Epidermal melanocyte (primary cell): Measurements from ENCODE around the gene RGS19.
A peak's percentile ranks its signal among the peaks of the same experiment; 100 is the strongest.
"Not testable (repeated sequence)": the region's sequence is repeated elsewhere in the genome, so short reads cannot be mapped to it uniquely, and the experiment has no call there.

Experiments
- DNase-seq: peaks from one replicate; pipeline ENCODE4 v3.0.0; 2011; ENCODE audit warnings: low spot score; ENCODE audit not compliant: insufficient read length

The RGS19 gene, protein sequence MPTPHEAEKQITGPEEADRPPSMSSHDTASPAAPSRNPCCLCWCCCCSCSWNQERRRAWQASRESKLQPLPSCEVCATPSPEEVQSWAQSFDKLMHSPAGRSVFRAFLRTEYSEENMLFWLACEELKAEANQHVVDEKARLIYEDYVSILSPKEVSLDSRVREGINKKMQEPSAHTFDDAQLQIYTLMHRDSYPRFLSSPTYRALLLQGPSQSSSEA

DNA sequence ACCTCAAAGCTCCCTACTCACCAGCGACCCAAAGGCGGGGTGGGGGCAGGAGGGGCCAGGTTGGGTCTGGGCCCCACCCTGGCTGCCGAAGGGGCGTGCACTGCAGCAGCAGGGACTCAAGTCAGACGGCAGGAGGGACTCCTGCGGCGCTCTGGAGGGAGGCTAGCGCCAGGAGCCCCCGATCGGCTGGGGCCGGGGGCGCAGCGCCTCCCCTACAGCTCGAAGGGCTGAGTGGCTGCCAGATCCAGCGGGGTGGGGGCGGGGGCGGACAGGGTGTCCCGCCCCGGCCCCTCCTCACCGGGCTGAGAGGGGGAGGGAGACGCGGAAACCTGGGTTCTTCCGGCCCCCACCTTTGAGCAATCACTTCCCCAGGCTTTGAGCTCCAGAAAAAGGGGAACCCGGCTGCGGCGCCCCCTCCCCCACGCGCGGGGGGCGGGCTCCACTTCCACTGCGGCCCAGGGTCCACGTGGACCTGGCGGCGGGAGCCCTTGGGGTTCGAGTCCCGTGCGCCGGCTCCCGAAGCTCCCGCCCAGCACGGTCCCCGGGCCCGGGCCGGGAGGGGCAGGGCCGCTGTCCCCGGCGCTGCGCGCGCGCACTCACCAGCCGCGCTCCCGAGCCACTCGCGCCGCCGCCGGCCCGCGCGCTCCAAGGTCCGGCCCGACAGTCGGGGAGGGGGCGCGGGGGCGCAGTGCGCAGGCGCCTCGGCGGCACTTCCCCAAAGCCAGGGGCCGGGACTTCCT lies at the start of gene RGS19:
RGS19 (minus strand) TSS at position 246 of the 740 bp plus-strand sequence. CDS start 2,632 bp downstream, outside the sequence.
- peak; percentile 69 for DNase-seq

DNA sequence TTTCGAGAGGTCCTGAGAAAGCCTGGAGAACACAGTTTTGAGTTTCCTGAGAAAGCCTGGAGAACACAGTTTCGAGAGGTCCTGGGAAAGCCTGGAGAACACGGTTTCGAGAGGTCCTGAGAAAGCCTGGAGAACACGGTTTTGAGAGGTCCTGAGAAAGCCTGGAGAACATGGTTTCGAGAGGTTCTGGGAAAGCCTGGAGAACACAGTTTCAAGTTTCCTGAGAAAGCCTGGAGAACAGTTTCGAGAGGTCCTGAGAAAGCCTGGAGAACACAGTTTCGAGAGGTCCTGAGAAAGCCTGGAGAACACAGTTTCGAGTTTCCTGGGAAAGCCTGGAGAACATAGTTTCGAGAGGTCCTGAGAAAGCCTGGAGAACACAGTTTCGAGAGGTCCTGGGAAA lies 44.2 kb upstream of the RGS19 start:
- not testable (repeated sequence) for DNase-seq

DNA sequence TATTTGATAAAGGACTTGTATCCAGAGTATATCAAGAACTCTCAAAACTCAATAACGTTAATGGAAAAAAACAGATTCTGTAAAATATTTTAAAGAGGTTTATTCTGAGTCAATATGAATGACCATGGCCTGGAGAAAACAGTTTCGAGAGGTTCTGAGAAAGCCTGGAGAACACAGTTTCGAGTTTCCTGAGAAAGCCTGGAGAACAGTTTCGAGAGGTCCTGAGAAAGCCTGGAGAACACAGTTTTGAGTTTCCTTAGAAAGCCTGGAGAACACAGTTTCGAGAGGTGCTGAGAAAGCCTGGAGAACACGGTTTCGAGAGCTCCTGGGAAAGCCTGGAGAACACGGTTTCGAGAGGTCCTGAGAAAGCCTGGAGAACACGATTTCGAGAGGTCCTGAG lies 43.6 kb upstream of the RGS19 start:
- not testable (repeated sequence) for DNase-seq

DNA sequence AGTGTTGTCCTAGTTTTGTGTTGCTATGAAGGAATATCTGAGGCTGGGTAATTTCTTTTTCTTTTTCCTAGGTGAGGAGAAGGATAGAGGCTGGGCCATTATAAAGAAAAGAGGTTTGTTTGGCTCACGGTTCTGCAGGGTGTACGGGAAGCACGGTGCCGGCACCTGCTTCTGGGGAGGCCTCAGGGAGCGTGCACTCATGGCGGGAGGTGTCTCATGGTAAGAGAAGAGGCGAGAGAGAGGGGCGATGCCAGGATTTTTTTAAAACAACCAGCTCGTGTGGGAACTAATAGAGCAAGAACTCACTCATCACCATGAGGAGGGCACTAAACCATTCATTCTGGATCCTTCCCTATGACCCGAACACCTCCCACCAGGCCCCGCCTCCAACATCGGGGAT lies 42.3 kb upstream of the RGS19 start:
- no peak for DNase-seq

DNA sequence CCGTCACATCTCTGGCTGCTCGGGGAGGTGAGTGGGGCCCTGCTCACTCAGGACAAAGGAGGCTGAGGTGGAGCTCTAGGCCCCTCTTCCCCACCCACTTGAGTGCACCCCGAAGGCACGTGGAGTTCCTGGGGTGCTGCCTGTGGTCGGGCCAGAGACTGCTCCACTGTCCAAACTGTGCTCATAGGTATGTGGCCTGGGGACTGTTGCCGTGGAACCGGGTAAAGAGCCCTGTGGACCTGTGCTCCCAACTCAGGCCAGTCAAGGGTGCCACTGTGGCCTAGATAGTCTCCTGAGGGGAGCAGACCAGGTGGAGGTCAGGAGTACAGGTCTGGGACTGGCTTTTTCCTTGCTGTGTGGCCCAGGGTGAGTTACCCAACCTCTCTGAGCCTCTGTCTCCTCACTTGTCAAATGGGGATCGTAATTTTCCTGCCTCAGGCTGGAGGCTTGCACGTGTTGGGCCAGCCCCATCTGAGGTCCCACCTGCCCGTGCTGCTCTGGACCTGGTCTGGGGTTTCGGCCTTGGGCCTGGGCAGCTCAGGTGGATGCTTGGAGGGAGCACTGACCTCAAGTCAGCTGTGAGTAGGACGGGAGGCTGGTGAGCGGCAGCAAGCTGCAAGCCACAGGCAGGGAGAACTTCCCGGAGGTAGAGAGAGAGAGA lies 40.5 kb upstream of the RGS19 start:
- DNase-seq: no peak

DNA sequence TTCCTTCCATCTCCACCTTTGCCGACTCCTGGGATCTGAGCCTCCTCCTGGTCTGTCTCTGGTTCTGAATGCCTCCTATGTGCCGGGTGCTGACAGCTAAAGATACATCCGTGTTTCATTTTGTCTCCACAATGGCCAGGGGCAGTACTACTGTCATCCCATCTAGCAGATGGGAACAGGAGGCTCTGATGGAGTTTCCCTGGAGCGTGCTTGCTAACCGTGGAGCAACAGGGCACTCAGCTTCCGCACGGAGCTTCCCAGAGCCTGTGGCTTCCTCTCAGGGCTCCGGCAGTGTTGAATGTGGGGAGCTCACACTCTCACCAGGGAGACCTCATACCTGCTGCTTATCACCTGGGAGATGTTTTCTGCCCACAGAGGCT lies 40.0 kb upstream of the RGS19 start:
- DNase-seq: no peak

DNA sequence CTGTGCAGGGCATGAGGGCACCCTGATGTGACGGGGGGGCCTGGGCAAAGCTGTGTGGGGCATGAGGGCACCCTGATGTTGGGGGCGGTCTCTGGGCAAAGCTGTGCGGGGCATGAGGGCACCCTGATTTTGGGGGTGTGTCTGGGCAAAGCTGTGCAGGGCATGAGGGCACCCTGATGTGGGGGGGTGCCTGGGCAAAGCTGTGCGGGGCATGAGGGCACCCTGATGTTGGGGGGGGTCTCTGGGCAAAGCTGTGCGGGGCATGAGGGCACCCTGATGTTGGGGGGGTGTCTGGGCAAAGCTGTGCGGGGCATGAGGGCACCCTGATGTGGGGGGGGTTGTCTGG lies 38.1 kb upstream of the RGS19 start:
- DNase-seq: not testable (repeated sequence)

DNA sequence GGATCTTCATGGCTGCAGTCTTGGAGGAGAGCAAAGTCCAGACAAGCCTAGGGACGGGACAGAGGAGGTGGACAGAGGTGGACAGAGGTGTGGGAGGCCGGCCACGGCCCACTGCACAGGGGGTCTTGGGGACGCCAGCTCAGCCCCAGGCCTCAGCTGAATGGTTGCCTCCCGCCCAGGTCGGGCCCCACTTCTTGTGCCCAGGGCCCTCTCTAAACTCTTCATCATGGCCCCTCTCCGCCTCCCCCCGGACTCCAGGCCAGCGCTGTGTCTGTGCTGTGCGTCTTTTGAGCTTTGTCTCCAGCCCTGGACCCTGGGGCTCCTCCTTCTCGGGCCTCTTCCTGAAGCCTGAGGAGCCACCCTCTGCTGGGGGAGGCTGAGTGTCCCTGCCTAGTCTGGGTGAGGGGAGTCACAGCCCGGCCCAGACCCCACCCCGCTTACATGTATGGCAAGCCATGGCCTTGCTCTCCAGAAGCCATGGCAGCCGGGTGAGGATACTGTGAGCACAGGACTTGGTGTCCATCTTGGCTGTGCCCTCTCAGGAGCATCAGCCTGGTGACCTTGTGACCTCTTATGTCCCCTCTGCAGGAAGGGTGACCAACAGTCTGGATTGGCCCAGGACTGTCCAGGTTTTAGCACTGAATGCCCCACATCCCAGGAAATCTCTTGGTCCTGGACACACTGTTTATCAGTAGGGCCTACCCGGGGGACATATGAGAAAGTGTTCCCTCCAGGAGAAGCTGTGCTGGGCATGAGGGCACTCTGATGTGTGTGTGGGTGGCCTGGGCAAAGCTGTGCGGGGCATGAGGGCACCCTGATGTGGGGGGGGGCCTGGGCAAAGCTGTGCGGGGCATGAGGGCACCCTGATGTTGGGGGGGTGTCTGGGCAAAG lies 37.5 kb upstream of the RGS19 start:
- DNase-seq: no peak

DNA sequence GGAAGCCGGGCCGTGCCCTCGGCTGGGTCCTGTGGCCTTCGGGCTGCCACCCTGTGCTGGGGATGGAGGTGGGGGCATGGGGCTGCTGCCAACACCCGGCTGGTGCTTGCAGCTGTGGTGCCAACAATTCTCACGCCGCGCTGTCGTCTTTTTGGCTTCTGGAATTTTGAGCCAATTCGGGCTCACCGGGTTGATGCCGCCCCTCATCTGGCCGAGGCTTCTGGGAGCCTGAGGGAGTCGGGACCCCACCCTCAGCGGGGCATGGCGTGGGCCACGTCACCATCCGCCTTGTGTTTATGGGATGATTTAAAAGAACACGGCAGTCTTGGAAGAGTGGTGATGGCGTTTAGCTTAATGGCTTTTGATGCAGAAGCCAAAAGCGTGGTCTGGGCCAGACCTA lies 36.7 kb upstream of the RGS19 start:
- DNase-seq: no peak

DNA sequence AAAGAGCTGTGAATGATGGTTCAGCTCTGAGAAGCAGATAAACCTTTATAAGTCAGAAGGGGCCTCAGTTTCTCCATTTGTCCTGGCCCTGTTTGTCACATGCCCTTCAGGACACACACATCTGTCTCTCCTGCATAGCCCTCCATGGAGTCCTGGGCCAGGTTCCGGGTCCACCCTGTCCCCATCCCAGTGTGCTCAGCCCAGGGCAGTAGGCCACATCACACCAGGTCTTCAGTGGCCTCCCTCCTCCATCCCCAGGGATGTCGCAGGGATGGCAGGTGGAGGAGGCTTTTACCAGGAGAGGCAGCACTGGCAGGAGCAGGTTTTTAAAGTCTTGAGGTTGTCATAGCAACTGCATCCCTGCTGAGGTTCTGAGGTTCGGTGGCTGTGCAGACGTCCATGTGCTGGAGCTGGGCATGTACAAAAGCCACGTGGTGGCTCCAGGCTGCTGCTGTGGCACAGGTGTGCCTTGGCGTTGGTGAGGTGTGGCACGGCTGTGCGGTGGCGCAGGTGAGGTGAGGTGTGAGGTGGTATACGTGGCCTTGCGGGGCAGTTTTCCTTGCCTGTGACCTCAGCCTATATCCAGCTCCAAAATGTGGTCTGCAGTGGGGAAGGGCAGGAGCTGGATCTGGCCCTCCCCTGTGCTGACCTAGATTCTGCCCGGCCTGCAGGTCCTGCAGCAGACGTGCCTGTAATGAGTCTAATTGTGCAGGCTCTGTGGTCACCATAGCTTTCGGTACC lies 36.0 kb upstream of the RGS19 start:
- no peak for DNase-seq

DNA sequence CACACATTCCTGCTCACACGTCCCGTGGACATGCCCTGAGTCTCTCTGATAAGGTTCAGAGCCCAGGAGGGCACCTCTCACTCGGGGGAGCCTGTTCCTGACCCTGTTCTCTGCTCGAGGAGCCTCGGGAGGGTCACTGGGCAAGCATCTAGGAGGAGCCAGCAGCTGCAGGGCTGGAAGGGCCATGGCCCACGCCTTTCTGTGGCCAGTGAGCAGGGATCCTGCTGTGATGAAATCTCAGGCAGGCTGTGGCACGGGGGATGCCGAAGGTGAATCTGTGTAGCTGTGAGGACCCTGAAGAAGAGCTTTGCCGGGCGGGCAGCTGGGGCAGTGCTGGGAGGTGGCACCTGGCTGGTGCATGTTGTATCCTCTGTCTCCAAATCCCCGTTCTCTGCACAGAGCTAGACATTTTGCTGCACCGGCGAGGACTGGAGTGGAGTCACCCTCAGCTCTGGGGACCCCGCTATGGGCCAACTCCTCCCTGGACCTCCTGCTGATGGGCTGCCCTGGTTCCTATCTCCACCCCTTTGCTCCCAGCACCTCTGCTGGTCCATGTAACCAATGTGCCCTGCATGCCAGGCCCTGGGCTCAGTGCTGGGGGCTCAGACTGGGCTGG lies 35.1 kb upstream of the RGS19 start:
- no peak for DNase-seq

DNA sequence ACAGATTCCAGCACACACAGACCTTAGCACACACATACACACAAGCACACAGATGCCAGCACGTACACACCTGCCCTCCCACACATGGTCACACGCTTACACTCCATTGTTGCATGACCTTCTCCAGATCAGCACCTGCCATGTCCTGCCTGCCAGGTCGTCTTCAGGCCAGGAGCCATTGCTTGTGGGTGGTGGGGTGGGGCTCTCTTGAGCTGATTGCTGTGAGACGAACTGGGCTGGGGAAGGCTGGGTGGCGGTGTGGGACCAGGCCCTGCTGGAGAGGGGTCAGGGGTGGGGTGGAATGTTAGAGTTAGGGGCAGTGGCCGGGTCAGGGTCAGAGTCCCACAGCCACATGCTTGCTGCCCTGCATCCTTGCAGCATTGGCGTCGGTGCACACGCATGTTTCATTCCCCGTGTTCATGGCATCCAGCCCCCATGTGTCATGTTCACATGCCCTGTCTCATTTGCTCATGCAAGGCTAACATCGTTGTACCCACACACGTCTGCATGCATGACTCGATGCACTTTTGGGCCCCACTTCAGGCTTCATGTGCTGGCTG lies 34.6 kb upstream of the RGS19 start:
- no peak for DNase-seq

DNA sequence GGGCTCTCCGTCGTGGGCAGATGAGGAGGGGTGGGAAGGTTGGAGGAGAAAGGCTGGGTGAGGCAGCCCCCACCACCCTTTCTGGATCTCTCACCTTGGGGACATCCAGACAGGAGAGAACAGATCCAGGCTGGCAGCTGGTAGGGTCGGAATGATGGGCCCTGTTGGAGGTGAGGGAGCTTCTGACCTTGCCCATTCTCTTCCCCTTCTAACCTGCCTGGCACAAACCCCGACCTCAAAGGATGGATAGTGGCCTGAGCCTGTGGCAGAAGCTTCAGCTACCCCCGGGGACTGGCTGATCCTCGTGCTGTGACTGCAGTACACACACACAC lies 34.1 kb upstream of the RGS19 start:
- DNase-seq: no peak

DNA sequence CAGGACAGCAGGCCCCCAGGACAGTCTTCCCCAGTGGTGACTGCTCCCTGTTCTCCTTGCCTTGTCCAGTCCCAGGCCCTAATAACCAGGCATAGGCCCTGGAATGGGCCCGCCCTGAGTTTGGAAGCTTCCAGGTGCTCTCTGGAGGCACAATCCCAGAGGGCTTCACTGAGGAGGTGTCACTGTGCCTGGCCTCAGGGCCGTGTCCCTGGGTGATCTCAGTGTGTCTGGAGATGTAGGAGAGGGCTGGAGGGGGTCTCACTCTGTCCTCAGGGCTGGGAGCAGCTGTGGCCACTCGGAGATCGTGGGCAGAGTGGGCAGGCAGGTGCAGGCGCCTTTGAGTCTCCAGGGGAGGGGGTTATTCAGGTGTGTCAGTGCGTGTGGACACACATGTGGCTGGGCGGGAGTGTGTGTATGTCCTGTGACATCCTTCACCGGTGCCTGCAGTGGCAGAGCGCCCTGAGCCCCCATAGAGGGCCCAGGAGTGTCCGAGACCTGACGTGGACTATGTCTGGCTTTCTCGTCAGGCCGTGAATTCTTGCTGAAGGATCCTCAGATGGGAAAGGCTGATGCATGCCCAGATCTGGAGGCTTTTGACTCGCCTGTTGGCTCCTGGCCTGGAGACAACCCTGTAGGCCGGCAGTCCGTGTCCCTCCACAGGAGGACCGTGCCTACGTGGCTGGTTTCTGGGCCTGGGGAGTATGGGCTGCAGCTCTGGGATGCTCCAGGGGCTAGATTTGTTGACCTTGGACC lies 33.5 kb upstream of the RGS19 start:
- no peak for DNase-seq

DNA sequence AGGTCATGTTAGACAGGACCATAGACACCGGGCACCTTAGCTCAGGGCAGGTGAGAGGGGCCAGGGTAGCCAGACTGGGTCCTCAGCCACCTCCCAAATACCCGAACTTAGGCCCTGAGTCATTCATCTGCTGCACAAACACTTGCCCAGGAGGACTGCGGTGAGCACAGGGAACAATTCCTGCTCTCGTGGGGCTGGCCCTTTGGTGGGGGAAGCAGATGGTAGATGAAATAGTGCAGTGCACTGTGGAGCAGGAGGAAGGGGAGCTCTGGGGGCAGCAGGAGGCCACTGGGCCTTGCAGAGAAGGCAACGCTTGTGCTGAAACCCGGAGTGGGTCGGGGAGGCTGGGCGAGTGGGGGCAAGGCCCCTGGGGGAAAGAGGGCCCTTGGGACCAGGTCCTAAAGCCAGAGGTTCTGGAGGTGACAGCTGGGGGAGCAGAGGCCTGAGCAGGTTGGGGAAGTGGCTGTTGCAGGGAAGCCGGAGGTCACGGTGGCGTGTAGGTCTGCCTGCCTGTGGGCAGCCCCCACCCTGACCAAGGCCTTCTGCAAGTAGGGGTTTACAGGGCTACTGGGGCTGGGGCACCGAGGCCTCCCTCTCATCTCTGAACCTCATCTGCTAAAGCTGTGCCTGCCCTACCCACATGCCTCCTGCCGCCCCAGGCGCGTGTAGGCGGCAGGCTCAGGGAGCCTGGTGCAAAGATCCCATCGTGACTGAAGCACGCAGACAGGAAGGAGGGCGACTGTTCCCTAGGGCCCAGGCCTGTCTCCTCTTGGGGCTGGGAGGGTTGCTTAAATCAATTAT lies 32.7 kb upstream of the RGS19 start:
- DNase-seq: no peak

DNA sequence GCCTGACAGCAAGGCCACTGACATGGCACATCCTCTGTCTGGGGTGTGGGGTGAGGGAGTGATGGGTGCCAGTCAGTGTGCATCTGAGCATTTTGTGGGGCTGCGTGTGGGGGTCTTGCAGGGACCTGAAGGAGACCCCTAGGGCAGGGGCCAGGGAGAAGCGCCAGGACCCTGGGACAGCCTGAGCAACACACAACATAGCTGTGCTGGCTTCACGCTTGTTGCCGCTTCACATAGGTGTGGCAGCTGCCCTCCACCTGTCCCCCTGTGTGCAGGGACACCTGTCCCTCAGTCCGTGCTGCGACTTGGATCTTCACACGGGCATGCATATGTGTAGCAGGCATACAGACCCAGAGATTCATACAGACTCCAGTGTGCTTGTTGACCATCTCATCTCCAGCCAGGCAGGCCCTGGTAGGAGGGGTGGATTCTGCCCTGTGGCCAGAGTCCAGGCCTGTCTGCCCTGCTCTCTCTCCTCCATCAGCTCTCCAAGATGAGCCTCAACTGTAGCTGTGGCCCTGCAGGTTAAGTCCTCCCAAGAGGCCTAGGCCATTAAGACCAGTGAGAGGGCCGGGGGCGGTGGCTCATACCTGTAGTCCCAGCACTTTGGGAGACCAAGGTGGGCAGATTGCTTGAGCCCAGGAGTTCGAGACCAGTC lies 31.2 kb upstream of the RGS19 start:
- no peak for DNase-seq

DNA sequence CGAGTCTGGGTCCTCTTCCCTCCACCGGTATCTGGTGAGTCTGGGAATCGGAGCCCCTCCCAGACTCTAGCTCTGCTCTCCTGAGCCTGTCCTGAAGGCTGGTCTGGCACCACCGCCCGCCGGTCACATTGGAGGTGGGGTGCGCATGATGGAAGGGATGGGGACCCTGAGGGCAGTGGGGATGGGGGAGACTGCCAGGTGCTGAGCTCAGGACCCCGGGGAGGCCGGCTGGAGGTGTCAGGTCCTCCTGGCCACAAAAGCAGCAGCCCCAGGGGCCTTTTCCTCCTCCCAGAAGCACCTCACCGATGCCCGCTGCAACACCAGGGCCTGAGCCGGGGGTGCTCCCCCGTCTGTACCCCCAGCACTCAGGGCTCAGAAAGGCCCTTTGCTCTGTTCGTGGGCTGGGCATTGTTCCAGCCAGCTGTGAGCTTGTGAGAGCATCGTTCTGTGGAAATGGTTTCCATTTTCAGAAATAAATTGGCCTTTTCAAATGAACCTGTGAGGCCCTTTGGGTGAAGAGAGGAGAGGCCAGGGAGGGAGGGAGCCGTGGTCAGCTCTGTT lies 30.6 kb upstream of the RGS19 start:
- no peak for DNase-seq
